GM19240 (cell line): ENCODE data around the gene ZFP82.
A peak's percentile ranks its signal among the peaks of the same experiment; 100 is the strongest.

ENCODE experiments used
- DNase-seq: peaks from one replicate; pipeline ENCODE4 v3.0.0; 2011; ENCODE audit warnings: low spot score; ENCODE audit not compliant: insufficient read length

The ZFP82 gene

GRCh38 chr19:36418287-36419001 is at the start of gene ZFP82:
Gene ZFP82 (minus strand): TSS chr19:36418644. CDS start chr19:36409789, 8,855 bp downstream.
- peak; percentile 81 for DNase-seq

- no peak for DNase-seq
These were observed 41.6 kb upstream of the ZFP82 start for GRCh38 chr19:36460046-36460445.

GRCh38 chr19:36456831-36457230 is 38.4 kb upstream of the ZFP82 start:
- DNase-seq, result no peak

DNA sequence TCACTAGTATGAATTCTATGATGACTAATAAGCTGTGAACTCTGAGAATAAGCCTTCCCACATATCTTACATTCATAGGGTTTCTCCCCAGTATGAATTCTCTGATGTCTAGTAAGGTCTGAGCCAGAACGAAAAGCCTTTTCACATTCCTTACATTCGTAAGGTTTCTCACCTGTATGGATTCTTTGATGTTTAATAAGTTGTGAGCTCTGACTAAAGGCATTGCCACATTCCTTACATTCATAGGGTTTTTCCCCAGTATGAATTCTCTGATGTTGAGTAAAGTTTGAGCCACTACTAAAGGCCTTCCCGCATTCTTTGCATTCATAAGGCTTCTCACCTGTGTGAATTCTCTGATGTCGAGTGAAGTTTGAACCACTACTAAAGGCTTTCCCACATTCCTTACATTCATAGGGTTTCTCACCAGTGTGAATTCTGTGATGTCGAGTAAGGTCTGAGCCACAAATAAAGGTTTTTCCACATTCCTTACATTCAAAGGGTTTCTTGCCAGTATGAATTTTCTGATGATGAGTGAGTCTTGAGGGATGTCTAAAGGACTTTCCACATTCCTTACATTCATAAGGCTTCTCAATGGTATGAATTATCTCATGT is 30.7 kb upstream of the ZFP82 start:
- DNase-seq, result no peak

GRCh38 chr19:36441339-36441738 is 22.9 kb upstream of the ZFP82 start:
- DNase-seq, result no peak

- DNase-seq, result no peak
These were observed 18.1 kb upstream of the ZFP82 start for GRCh38 chr19:36436531-36436930.

DNA sequence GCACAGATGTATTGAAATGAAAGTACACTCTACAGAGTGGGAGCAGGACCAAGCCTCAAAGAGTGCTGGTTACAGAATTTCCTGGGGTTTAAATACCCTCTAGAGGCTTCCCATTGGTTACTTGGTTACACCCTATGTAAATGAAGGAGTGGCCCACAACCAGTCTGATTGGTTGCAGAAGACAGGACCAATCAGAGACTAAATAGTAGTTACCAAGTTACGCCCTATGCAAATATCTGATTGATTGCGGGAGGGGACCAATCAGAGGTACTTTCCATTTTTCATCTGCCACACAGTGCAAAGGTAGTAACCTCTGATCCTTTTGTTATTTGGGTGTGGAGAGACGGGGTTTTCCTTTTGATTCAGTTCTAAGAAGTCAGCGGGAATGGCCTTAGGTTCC is 5.5 kb upstream of the ZFP82 start:
- DNase-seq, result no peak

DNA sequence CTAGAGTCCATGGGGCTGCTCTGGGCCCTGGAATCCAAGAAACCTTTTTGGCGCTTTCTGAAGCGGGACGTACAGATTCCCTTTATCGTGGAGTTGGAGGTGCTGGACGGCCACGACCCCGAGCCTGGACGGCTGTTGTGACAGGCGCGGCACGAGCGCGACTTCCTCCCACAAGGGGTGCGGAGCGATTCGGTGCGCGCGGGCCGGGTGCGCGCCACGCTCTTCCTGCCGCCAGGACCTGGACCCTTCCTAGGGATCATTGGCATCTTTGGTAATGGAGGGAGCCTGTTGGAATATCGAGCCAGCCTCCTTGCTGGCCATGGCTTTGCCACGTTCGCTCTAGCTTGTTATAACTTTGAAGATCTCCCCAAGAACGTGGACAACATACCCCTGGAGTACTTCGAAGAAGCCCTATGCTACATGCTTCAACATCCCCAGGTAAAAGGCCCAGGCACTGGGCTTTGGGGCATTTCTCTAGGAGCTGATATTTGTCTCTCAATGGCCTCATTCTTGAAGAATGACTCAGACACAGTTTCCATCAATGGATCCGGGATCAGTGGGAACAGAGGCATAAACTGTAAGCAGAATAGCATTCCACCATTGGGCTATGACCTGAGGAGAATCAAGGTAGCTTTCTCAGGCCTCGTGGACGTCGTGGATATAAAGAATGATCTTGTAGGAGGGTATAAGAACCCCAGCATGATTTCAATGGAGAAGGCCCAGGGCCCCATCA is 3.5 kb upstream of the ZFP82 start:
- DNase-seq, result no peak

DNA sequence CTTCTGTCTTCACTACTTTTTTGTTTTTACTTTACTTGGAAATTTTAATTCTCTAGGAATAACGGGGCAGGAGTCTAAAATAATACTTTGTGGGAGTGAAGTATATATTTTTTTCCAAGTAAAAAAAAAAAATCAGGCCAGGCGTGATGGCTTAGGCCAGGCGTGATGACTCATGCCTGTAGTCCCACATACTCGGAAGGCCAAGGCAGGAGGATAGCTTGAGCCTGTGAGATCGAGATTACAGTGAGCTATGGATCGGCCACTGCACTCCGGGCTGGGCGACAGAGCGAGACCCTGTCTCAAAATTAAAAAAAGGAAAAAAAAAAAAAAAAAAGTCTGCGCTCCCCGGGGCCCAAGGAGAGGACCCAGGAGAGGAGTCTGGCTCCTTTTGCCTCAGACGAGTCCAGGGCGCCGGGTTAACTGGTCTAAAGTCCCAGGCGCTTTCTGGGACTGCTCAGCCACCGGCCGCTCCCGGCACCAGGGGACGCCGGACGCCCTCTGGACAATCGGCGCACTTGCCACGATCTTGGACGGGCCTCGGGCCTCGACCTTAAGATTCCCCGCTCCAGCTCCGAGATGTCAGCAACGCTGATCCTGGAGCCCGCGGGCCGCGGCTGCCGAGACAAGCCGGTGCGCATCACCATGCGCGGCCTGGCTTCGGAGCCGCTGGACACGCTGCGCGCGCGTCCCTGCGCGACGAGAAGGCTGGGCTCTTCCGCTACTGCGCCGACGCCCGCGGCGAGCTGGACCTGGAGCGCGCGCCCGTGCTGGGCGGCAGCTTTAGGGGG is 2.7 kb upstream of the ZFP82 start:
- no peak for DNase-seq

DNA sequence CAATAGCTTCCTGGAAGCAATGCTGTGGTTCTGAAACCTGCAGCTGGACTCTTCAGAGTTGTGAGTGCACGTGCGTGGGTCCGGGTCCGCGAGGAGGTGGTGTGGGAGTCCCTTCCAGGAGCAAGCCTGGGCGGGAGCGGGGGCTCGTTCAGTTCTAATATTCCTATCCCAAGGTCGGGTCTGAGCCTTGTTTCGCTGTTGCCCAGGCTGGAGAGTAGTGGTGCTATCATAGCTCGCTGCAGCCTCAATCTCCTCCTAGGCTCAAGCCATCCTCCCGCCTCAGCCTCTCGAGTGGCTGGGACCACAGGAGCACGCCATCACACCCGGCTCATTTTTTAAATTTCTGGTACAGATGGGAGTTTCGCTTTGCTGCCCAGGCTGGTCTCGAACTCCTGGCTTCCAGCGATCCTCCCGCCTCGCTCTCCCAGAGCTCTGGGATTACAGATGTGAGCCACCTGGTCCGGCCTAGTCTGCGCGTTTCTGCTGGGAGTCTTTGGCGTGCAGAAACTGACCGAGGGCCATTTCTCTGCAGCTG is 625 bp downstream of the ZFP82 start:
- DNase-seq, result no peak

DNA sequence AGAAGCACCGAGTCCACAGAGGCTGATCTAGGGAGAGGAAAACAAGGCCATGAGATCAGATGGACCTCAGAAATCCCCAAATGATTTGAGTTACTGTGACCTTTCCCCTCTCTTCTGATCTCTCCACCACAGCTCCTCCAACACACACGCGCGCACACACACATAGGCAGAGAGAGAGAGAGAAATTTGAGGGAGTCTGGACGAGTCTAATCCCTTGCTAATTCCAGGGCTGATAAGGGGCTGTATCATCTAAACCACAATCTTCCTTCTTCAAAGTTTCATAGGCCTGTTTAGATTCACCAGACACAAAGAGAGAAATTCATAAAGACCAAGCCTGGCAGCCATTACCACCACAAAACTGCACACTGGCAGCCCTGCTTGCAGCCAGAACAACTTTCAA is 8.6 kb downstream of the ZFP82 start:
- DNase-seq, result no peak

GRCh38 chr19:36408101-36408500 is 10.3 kb downstream of the ZFP82 start:
- no peak for DNase-seq

DNA sequence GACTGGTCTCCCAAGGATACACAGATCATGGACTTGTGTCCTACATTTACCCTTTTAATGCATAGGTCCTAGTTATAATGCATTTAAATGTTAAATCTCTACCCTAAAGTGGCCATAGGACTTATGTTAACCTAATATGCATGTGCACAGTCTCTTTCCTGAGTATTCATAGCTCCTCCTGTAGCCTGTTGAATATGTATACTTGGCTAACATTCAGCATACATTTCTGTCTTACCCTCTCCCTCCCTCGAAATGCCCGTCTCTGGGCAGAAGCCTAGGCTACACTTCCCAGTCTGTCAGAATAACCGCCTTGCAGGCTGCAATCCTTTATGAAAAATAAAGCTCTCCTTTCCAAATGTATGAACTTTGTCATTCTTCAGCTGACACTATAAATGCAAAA is 13.9 kb downstream of the ZFP82 start:
- DNase-seq, result no peak

GRCh38 chr19:36401475-36401874 is 17.0 kb downstream of the ZFP82 start:
- no peak for DNase-seq

DNA sequence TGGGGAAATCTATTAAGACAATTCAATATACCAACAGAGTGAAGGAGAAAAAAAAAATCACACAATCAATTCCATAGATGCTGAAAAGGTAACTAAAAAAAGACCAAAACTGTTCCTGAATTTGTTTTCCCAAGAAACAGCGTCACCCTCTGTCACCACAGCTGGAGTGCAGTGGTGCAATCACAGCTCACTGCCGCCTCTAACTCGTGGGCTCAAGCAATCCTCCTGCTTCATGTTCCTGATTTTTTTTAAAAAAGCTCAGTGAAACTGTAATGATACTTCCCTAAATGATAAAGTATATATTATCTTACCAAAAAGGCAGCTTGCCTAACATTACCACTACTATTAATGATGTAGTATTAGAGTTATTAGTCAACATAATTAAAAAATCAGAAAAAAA is 19.9 kb downstream of the ZFP82 start:
- DNase-seq, result no peak

DNA sequence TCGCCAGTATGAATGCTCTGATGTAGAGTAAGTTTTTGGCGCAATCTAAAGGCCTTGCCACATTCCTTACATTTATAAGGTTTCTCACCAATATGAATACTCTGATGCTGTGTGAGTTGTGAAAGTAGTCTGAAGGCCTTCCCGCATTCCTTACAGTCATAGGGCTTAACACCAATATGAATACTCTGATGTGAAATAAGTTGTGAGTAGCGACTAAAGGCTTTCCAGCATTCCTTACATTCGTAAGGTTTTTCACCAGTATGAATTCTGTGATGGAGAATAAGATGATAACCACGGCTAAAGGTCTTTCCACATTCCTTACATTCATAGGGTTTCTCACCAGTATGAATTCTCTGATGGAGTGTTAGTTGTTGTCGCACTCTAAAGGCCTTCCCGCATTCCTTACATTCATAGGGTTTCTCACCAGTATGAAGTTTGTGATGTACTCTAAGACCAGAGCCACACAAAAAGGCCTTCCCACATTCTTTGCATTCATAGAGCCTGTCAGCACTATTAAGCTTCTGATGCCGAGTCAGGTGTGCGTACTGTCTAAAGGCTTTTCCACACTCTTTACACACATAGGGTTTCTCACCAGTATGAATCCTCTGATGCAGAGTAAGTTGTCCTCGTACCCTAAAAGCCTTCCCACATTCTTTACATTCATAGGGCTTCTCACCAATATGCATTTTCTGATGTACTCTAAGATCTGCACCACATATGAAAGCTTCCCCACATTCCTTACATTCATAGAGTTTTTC is 25.3 kb downstream of the ZFP82 start:
- no peak for DNase-seq

DNA sequence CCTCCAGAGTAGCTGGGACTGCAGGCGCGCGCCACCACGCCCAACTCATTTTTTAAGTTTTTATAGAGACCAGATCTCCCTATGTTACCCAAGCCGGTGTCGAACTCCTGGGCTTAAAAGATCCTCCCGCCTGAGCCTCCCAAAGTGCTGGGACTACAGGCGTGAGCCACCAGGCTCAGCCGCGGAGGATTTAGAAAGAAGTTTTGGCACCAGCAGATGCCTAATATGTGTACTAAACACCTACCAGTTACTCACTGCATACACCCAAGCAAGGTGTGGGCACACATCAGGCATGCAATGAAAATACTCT is 39.0 kb downstream of the ZFP82 start:
- DNase-seq, result no peak

DNA sequence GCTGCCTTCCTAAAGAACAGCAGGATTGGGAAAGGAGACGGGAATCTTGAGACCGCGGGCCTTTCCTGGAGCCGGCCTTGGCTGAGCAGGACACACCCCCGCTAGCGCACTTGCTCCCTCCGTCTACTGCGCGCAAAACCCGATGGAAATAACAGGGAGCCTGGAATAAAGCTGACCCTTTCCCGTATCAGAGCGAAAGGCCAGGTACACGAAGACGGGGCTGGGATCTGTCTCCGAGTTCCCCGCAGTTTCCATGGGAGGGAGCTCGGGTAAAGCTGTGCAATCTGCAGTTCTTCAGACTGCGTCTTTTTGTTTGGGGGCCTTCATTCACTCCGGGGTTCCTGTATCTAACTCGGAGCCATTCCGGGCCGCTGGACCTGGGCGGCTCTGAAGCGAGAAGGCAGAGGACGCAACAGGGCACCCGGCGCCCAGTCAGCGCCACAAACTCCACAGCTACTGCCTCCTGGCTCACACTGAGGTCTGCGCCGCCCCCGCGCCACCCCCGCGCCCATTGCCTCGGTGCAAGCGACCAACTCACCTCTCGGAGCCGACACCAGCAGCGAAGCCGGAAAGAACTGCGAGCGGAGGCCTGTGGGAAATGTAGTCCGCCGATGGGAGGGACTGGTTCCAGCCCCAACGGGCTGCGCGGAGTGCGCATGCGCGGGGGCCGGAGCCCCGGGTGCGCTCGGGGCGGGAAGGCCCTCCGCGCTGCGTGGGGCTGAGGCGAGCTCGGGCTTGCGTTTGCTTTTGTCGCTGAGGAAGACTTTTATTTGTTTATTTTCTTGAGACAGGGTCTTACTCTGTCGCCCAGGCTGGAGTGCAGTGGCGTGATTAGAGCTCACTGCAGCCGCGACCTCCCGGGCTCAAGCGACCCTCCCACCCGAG is 39.6 kb downstream of the ZFP82 start, which contains the start of gene ZFP14:
Gene ZFP14, minus strand, starts transcription at position 577 of the 885 bp plus-strand sequence. CDS start 11,309 bp downstream, outside the sequence.
- peak; percentile 97 for DNase-seq

DNA sequence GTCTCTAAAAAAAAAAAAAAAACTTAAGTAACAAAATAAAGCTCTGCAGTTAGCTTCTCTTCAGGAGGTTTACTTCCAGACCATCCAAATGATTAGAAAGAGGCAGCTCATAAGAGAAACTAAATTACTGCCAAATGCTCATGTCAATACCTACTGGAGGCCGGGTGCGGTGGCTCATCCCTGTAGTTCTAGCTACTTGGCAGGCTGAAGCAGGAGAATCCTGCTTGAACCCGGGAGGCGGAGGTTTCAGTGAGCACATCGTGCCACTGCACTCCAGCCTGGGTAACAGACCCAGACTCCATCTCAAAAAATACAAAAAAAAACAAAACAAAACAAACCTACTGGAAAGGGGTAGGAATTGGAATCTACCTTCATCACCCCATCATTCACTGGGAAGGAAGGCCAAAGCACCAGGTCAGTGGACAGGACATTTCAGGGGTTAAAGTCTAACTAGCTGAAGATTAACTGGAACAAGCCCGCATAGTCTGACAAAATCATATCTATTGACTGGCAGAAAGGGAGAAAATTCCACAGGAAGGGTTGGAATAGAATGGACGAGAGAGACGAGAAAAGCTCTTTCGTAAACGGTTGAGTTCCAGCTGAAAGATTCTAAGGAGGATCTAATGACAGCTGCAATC is 40.8 kb downstream of the ZFP82 start:
- no peak for DNase-seq
